K562 (cell line): ENCODE data around the gene SEC11A. TPM values are rescaled to one million over a fixed set of nuclear protein-coding genes. Genes with fewer than 3 reads are reported as not detected.

ENCODE experiments used
- ATAC-seq: fragments of 200-7000 bp; cut with Tn5 transposase; 3 replicates; pipeline ENCODE4 v1.9.1; 2020; ENCODE audit warnings: moderate library complexity
- BruUV-seq: library from RNA; stranded (reverse); fragments of 400-500 nt; replicated peaks from 2 replicates; lab custom pipeline; 2021; lab: Mats Ljungman, UMichigan
- CTCF ChIA-PET: fragments of 300-600 bp; formaldehyde crosslinking; extraction: SDS; loops from one replicate; lab custom pipeline; 2021; ENCODE audit warnings: low intra/inter-chr PET ratio; lab: Yijun Ruan, JAX
- POLR2A ChIA-PET: fragments of 300-600, 350-650 bp; sonication (Branson Sonifier 250); formaldehyde crosslinking; extraction: SDS; loops from one replicate; lab custom pipeline; 2021; ENCODE audit warnings: antibody characterized with exemption, inconsistent platforms; lab: Yijun Ruan, JAX
- DNase-seq, 4 experiments: peaks; one replicate each; pipeline versions ENCODE4 v3.0.0 to v3.0.0-alpha.2; 2011 to 2018; ENCODE audit warnings: low spot score in 3 of 4, mixed read lengths in 3 of 4; ENCODE audit errors: extremely low read depth in 1 of 4
- FAIRE-seq: peaks from 2 replicates; lab custom pipeline; 2011; peaks lifted over from hg19 to GRCh38; lab: Jason Lieb, UNC
- H2AFZ ChIP-seq: 2 replicates; pipeline ENCODE4 v1.6.0; 2011; ENCODE audit warnings: low read depth, low read length, control low read depth, inconsistent platforms
- H3K27ac ChIP-seq: fragments of 200-600 bp; 3 replicates; pipeline ENCODE4 v1.8.0; 2011; ENCODE audit warnings: low read depth, mild to moderate bottlenecking, control low read depth, inconsistent platforms, low read length, moderate library complexity, mixed read lengths; ENCODE audit errors: extremely low read depth
- H3K27me3 ChIP-seq, 2 experiments: fragments of 300-600 bp in 1 of 2; 2 replicates in 1 of 2; 3 replicates in 1 of 2; pipeline versions ENCODE4 v1.6.0 to v1.8.0; 2011; ENCODE audit warnings: inconsistent platforms in 2 of 2, low read length in 2 of 2, mild to moderate bottlenecking in 1 of 2, mixed read lengths in 1 of 2, moderate library complexity in 1 of 2; ENCODE audit not compliant: control insufficient read depth in 2 of 2, insufficient read depth in 2 of 2
- H3K36me3 ChIP-seq: fragments of 300-600 bp; 3 replicates; pipeline ENCODE4 v1.8.0; 2011; ENCODE audit warnings: mild to moderate bottlenecking, low read length, inconsistent platforms; ENCODE audit not compliant: control insufficient read depth, insufficient read depth
- H3K4me1 ChIP-seq, 2 experiments: fragments of 200-600 bp in 1 of 2; replicated peaks in 1 of 2; 2 replicates in 1 of 2; 3 replicates in 1 of 2; pipeline versions ENCODE4 v1.5.1 to v1.8.0; 2011; ENCODE audit warnings: inconsistent platforms in 2 of 2, low read length in 2 of 2, mild to moderate bottlenecking in 1 of 2, mixed read lengths in 1 of 2, moderate library complexity in 1 of 2; ENCODE audit not compliant: control insufficient read depth in 2 of 2, insufficient read depth in 2 of 2
- H3K4me2 ChIP-seq: 2 replicates; pipeline ENCODE4 v1.6.1; 2011; ENCODE audit warnings: low read length, control low read depth, inconsistent platforms, mixed read lengths; ENCODE audit not compliant: insufficient read depth
- H3K4me3 ChIP-seq: fragments of 200-600 bp; sonication (generic), shearing (Covaris generic); 2 replicates; pipeline ENCODE4 v1.5.1; 2016; ENCODE audit warnings: control low read depth, inconsistent platforms
- H3K79me2 ChIP-seq: fragments of 200-600 bp; 3 replicates; pipeline ENCODE4 v1.8.0; 2011; ENCODE audit warnings: low read length, inconsistent platforms; ENCODE audit not compliant: control insufficient read depth, insufficient read depth
- H3K9ac ChIP-seq, 2 experiments: 2 replicates each; pipeline versions ENCODE4 v1.6.0 to v1.6.1; 2011; ENCODE audit warnings: low read depth in 2 of 2, low read length in 2 of 2, control low read depth in 1 of 2, inconsistent platforms in 1 of 2, mild to moderate bottlenecking in 1 of 2, mixed read lengths in 1 of 2; ENCODE audit not compliant: insufficient read depth in 1 of 2
- H3K9me1 ChIP-seq: one replicate; pipeline ENCODE4 v1.6.0; 2011; ENCODE audit warnings: inconsistent platforms, mild to moderate bottlenecking, low read length, moderate library complexity; ENCODE audit not compliant: control insufficient read depth, insufficient read depth
- H3K9me3 ChIP-seq: replicated peaks from 2 replicates; pipeline ENCODE4 v1.5.1; 2011; ENCODE audit warnings: low read depth, low read length, inconsistent platforms; ENCODE audit not compliant: control insufficient read depth, insufficient read depth
- H4K20me1 ChIP-seq: replicated peaks from 2 replicates; pipeline ENCODE4 v1.6.1; 2011; ENCODE audit warnings: low read length, inconsistent platforms, mixed read lengths; ENCODE audit not compliant: control insufficient read depth, insufficient read depth
- CCNT2 ChIP-seq: IDR thresholded peaks from 2 replicates; pipeline ENCODE4 v1.6.1; 2011; ENCODE audit warnings: borderline replicate concordance, low read depth, mild to moderate bottlenecking, moderate library complexity, mixed read lengths, low read length; ENCODE audit not compliant: insufficient read length; ENCODE audit errors: extremely low read depth
- ESRRB ChIP-seq: fragments of 250-450 bp; sonication (Bioruptor Pico); IDR thresholded peaks from 2 replicates; pipeline ENCODE4 v1.5.0; 2020; ENCODE audit warnings: mild to moderate bottlenecking, moderate library complexity, borderline replicate concordance
- KLF10 ChIP-seq: fragments of 250-450 bp; sonication (Bioruptor Pico); IDR thresholded peaks from 2 replicates; pipeline ENCODE4 v1.6.1; 2021; ENCODE audit warnings: matching md5 sums
- L3MBTL2 ChIP-seq: fragments of 450-650 bp; IDR thresholded peaks from 2 replicates; pipeline ENCODE4 v1.6.1; 2016; ENCODE audit warnings: mild to moderate bottlenecking, moderate library complexity
- NFXL1 ChIP-seq: fragments of 450-650 bp; formaldehyde crosslinking; IDR thresholded peaks from 2 replicates; pipeline ENCODE4 v1.4.0; 2021; ENCODE audit warnings: mild to moderate bottlenecking
- NR1H2 ChIP-seq: sonication (generic); formaldehyde crosslinking; IDR thresholded peaks from 2 replicates; pipeline ENCODE4 v1.4.0; 2020; ENCODE audit warnings: mild to moderate bottlenecking, missing genetic modification reagents
- PYGO2 ChIP-seq: fragments of 450-650 bp; IDR thresholded peaks from 2 replicates; pipeline ENCODE4 v1.6.1; 2016; ENCODE audit warnings: mild to moderate bottlenecking, missing genetic modification characterization, moderate library complexity, missing compliant biosample characterization
- TCF7L2 ChIP-seq: fragments of 150-350 bp; IDR thresholded peaks from 2 replicates; pipeline ENCODE4 v1.6.1; 2016; ENCODE audit warnings: low read depth, mild to moderate bottlenecking, low read length, moderate library complexity
- TEAD4 ChIP-seq, 2 experiments: sonication (generic) in 1 of 2; formaldehyde crosslinking in 1 of 2; IDR thresholded peaks; 2 replicates each; pipeline versions ENCODE4 v1.6.1 to v1.8.0; 2012 to 2022; ENCODE audit warnings: borderline replicate concordance in 1 of 2, inconsistent platforms in 1 of 2, low read length in 1 of 2, mild to moderate bottlenecking in 1 of 2, missing genetic modification reagents in 1 of 2
- ZFX ChIP-seq: sonication (generic); formaldehyde crosslinking; IDR thresholded peaks from 2 replicates; pipeline ENCODE4 v1.8.0; 2022; ENCODE audit warnings: mild to moderate bottlenecking, missing genetic modification reagents, moderate library complexity
- ZNF12 ChIP-seq: sonication (generic); formaldehyde crosslinking; IDR thresholded peaks from 2 replicates; pipeline ENCODE4 v1.4.0; 2020; ENCODE audit warnings: mild to moderate bottlenecking, missing genetic modification reagents
- ZNF586 ChIP-seq: fragments of 450-650 bp; formaldehyde crosslinking; conservative IDR thresholded peaks from 2 replicates; pipeline ENCODE4 v1.4.0; 2020; ENCODE audit warnings: mild to moderate bottlenecking, moderate library complexity
- ZNF740 ChIP-seq, 3 experiments: fragments of 200-800 bp in 1 of 3; sonication (Bioruptor generic) in 1 of 3; sonication (generic) in 1 of 3; formaldehyde crosslinking in 1 of 3; IDR thresholded peaks; 2 replicates each; pipeline versions ENCODE4 v1.6.1 to v1.8.0; 2016 to 2022; ENCODE audit warnings: mild to moderate bottlenecking in 2 of 3, missing compliant biosample characterization in 2 of 3, missing genetic modification characterization in 2 of 3, missing genetic modification reagents in 1 of 3
- WGBS: fragments of 100-300 bp; shearing (Covaris generic); methylation state at CpG from one replicate; pipeline ENCODE4 v1.1.6; 2016; ENCODE audit warnings: low coverage, mixed read lengths; ENCODE audit not compliant: insufficient coverage; ENCODE audit errors: missing lambda C conversion rate; 5-methylcytosine and 5-hydroxymethylcytosine counted together
- in situ Hi-C: fragments of 300-500 bp; cut with MboI; formaldehyde crosslinking; loops from 4 replicates; pipeline ENCODE4 v1.15.0; 2018; ENCODE audit warnings: inconsistent platforms, mixed read lengths
- intact Hi-C: fragments of 100-400 bp; cut with micrococcal nuclease; formaldehyde crosslinking; loops from 2 replicates; pipeline ENCODE4 v1.14.2; 2022
- polyA plus RNA-seq, 8 experiments: library from polyadenylated mRNA; depleted of rRNA in 4 of 8; stranded (reverse) in 5 of 8; unstranded in 3 of 8; fragments of >200 nt; fragmentation: Nextera tagmentation in 2 of 8; fragmentation: Illumina TruSeq in 1 of 8; extraction: Ambion mirVana in 2 of 8; extraction: Trizol in 1 of 8; gene quantifications; 2 replicates each; pipeline versions ENCODE4 v1.2.1 to v1.2.3, GENCODE V29; 2011 to 2014; ENCODE audit warnings: inconsistent platforms in 1 of 8, missing spikeins in 1 of 8
- total RNA-seq, 7 experiments: library from RNA; depleted of rRNA in 6 of 7; stranded (reverse); fragments of >200 nt in 6 of 7; fragmentation: Illumina TruSeq in 2 of 7; extraction: Trizol in 2 of 7; gene quantifications; 2 replicates each; pipeline versions ENCODE4 v1.2.1 to v1.2.3, GENCODE V29; 2011 to 2021; ENCODE audit warnings: low replicate concordance in 1 of 7
- TF ChIP-seq, protein P1 (sequence below): fragments of 250-450 bp; sonication (Bioruptor Pico); IDR thresholded peaks from 2 replicates; pipeline ENCODE4 v1.5.0; 2022; ENCODE audit warnings: mild to moderate bottlenecking
- TF ChIP-seq, protein P2 (sequence below): fragments of 250-450 bp; sonication (Bioruptor Pico); IDR thresholded peaks from 2 replicates; pipeline ENCODE4 v1.4.0; 2020

Gene SEC11A
- total and polyA plus RNA-seq, 9 of the 15 experiments (the other 6 are each of a cell fraction or from before 2014, with no cell fraction given): 175 to 310 (median 229) TPM

DNA sequence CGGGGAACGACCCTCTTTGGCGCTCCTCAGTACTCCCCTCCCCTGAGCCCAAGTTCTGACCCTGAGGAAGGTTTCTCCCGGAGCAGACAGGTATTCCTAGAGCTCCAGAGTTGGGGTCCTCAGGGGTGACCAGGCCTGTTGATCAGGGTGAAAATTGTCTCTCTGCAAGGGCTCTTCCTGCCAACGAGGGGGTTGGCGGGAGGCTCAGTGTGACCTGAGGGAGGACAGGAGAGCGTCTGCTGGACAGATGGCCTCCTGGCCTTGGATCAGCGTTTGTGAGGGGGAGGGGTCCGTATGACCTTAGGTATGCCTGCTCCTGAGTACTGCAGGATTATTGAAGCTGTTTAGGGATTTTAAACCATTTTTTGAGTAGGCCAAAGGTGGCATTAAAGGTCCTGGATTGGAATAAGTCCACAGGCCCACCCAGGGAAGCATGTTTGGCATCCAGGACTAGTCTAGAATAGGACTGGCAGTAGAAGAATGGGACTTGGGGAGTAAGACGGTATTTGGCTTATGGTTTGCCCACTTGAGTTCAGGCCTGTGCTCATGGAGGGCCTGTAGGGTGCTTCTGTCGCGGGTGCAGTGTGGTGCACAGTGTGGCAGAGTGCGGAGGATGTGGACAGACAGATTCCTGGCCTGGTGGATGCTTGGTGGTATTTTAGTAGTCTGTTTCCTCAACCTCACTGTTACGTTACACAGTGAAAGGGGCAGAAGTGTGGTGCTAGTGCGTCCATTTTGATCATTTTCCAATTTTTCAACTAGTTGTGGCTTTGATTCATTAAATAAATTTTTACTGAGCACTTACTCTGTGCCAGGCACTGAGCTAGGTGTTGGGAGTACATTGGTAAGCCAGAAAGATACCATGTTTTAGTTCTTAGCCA lies 33.4 kb upstream of the SEC11A start:
- peak; percentile 36 to 64 (median 46) for DNase-seq
- ATAC-seq: peak; percentile 57
- Histone ChIP-seq H2AFZ (peak overlapping the region; percentile 81), H3K9me1 (no peaks in the 10 kb centered on the region), H3K27me3 (no peaks in the 10 kb centered on the region), H4K20me1 (peaks cover 7% of the 10 kb centered on the region; the same call in 1 of the 2 replicates), H3K27ac (peak overlapping the region; percentile 90), H3K4me3 (peak overlapping the region; percentile 91), H3K9ac (peak overlapping the region; percentile 78 to 95), H3K79me2 (peaks cover 66% of the 10 kb centered on the region), H3K4me2 (peak overlapping the region; percentile 96), H3K9me3 (no peaks in the 10 kb centered on the region), H3K36me3 (peaks cover 14% of the 10 kb centered on the region; the same call in 2 of the 3 replicates), H3K4me1 (peaks cover 22 to 29% of the 10 kb centered on the region in 2 experiments; a peak in 4 of 5 replicates)
- intact Hi-C loops (loop anchor here (1.0 to 5.0 kb wide), 2 partner anchors 33 to 152 kb away; partner anchors contain the start of gene SEC11A), in situ Hi-C loops (no loop called here)
- POLR2A ChIA-PET: interaction anchor here (0.6 to 1.0 kb wide), 2 partner anchors 8 to 173 kb away, joined by 4 read pairs; no protein-coding TSS in a partner anchor
- BruUV-seq: no TSS peak
- FAIRE-seq: peak; percentile 40
- WGBS: 8% methylated on average over 12 of the region's 15 CpGs
- CTCF ChIA-PET: no interaction called here
- no peak for TF ChIP-seq NFXL1 (CRISPR knock-in tag)
- TF ChIP-seq ESRRB (CRISPR knock-in tag): no peak
- TF ChIP-seq ZNF740 (CRISPR knock-in tag; IDR thresholded peaks at IDR 0.05): no peak
- no peak for TF ChIP-seq ZNF740 (tag; IDR thresholded peaks at IDR 0.05)
- TF ChIP-seq, protein P1, sequence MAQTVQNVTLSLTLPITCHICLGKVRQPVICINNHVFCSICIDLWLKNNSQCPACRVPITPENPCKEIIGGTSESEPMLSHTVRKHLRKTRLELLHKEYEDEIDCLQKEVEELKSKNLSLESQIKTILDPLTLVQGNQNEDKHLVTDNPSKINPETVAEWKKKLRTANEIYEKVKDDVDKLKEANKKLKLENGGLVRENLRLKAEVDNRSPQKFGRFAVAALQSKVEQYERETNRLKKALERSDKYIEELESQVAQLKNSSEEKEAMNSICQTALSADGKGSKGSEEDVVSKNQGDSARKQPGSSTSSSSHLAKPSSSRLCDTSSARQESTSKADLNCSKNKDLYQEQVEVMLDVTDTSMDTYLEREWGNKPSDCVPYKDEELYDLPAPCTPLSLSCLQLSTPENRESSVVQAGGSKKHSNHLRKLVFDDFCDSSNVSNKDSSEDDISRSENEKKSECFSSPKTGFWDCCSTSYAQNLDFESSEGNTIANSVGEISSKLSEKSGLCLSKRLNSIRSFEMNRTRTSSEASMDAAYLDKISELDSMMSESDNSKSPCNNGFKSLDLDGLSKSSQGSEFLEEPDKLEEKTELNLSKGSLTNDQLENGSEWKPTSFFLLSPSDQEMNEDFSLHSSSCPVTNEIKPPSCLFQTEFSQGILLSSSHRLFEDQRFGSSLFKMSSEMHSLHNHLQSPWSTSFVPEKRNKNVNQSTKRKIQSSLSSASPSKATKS: no peak
- no peak for TF ChIP-seq KLF10 (CRISPR knock-in tag)
- TF ChIP-seq CCNT2: no peak
- no peak for TF ChIP-seq PYGO2 (tag)
- TF ChIP-seq, protein P2, sequence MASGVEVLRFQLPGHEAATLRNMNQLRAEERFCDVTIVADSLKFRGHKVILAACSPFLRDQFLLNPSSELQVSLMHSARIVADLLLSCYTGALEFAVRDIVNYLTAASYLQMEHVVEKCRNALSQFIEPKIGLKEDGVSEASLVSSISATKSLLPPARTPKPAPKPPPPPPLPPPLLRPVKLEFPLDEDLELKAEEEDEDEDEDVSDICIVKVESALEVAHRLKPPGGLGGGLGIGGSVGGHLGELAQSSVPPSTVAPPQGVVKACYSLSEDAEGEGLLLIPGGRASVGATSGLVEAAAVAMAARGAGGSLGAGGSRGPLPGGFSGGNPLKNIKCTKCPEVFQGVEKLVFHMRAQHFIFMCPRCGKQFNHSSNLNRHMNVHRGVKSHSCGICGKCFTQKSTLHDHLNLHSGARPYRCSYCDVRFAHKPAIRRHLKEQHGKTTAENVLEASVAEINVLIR (CRISPR knock-in tag): no peak
- TF ChIP-seq TCF7L2: no peak
- TF ChIP-seq TEAD4 (IDR thresholded peaks at IDR 0.05; ENCODE audit: low read length): 0 out of 2 replicates have a peak, but pooled peaks have one; percentile 11
- TF ChIP-seq TEAD4 (CRISPR knock-in tag; IDR thresholded peaks at IDR 0.05; ENCODE audit: borderline replicate concordance): no peak
- peak; percentile 45 for TF ChIP-seq ZFX (CRISPR knock-in tag)
- TF ChIP-seq ZNF12: no peak
- TF ChIP-seq L3MBTL2: 0 out of 2 replicates have a peak, but pooled peaks have one; percentile 15
- no peak for TF ChIP-seq ZNF586 (CRISPR knock-in tag)
- no peak for TF ChIP-seq NR1H2
